ENCODE measurements around the gene THAP8.

The THAP8 gene

GRCh38 chr19:36025541-36025940 is 28.5 kb downstream of the THAP8 start:
- no peak overlapping the region for H3K27ac ChIP-seq
- H3K4me1 ChIP-seq (ENCODE audit: control insufficient read depth in 1 of 2, insufficient read depth in 1 of 2, low read depth in 1 of 2, low read length in 1 of 2) = no peaks in the 10 kb centered on the region
- no peaks in the 10 kb centered on the region for H3K27me3 ChIP-seq
- peaks cover 4% of the 10 kb centered on the region for H3K36me3 ChIP-seq
- no peak for TF ChIP-seq CTCF (IDR thresholded peaks at IDR 0.05)
- H3K4me3 ChIP-seq (ENCODE audit: low read depth in 1 of 2, low read length in 1 of 2) = no peak overlapping the region
- H3K9me3 ChIP-seq = no peaks in the 10 kb centered on the region

- no peak overlapping the region for H3K27ac ChIP-seq
- H3K4me3 ChIP-seq (ENCODE audit: low read depth in 1 of 2, low read length in 1 of 2) = no peak overlapping the region
- TF ChIP-seq CTCF (IDR thresholded peaks at IDR 0.05) = no peak
- H3K4me1 ChIP-seq (ENCODE audit: control insufficient read depth in 1 of 2, insufficient read depth in 1 of 2, low read depth in 1 of 2, low read length in 1 of 2) = no peaks in the 10 kb centered on the region
- H3K27me3 ChIP-seq = no peaks in the 10 kb centered on the region
- H3K9me3 ChIP-seq = no peaks in the 10 kb centered on the region
- H3K36me3 ChIP-seq = peaks cover 4% of the 10 kb centered on the region
These were observed 30.7 kb downstream of the THAP8 start for GRCh38 chr19:36023432-36023831.

GRCh38 chr19:36019061-36019670 is 34.9 kb downstream of the THAP8 start:
- H3K27me3 ChIP-seq = no peaks in the 10 kb centered on the region
- no peaks in the 10 kb centered on the region for H3K36me3 ChIP-seq
- no peak overlapping the region for H3K27ac ChIP-seq
- no peak for TF ChIP-seq CTCF (IDR thresholded peaks at IDR 0.05)
- H3K4me1 ChIP-seq (ENCODE audit: control insufficient read depth in 1 of 2, insufficient read depth in 1 of 2, low read depth in 1 of 2, low read length in 1 of 2) = peaks cover 4 to 6% of the 10 kb centered on the region in 2 experiments
- no peaks in the 10 kb centered on the region for H3K9me3 ChIP-seq
- H3K4me3 ChIP-seq (ENCODE audit: low read depth in 1 of 2, low read length in 1 of 2) = no peak overlapping the region

- H3K36me3 ChIP-seq = peaks cover 11% of the 10 kb centered on the region
- H3K4me3 ChIP-seq (ENCODE audit: low read depth in 1 of 2, low read length in 1 of 2) = peak within 1 kb of the TSS; percentile 81 to 92
- H3K27ac ChIP-seq = peak within 1 kb of the TSS; percentile 71
- no peaks in the 10 kb centered on the region for H3K9me3 ChIP-seq
- H3K27me3 ChIP-seq = peaks cover 13% of the 10 kb centered on the region
- H3K4me1 ChIP-seq (ENCODE audit: control insufficient read depth in 1 of 2, insufficient read depth in 1 of 2, low read depth in 1 of 2, low read length in 1 of 2) = peaks cover 15 to 17% of the 10 kb centered on the region in 2 experiments
- TF ChIP-seq CTCF (IDR thresholded peaks at IDR 0.05) = peak; percentile 51
These were observed 39.8 kb downstream of the THAP8 start, which contains the start of gene ALKBH6 for GRCh38 chr19:36014012-36014924. Gene ALKBH6, minus strand, starts transcription at chr19:36014213. Its CDS starts 816 bp downstream, at chr19:36013397.

GRCh38 chr19:36013280-36014011 is 40.6 kb downstream of the THAP8 start:
- peak overlapping the region; percentile 71 for H3K27ac ChIP-seq
- peaks cover 21% of the 10 kb centered on the region for H3K27me3 ChIP-seq
- no peak for TF ChIP-seq CTCF (IDR thresholded peaks at IDR 0.05)
- no peaks in the 10 kb centered on the region for H3K9me3 ChIP-seq
- H3K36me3 ChIP-seq = peaks cover 11% of the 10 kb centered on the region
- peak overlapping the region; percentile 81 to 92 for H3K4me3 ChIP-seq (ENCODE audit: low read depth in 1 of 2, low read length in 1 of 2)
- H3K4me1 ChIP-seq (ENCODE audit: control insufficient read depth in 1 of 2, insufficient read depth in 1 of 2, low read depth in 1 of 2, low read length in 1 of 2) = peaks cover 15 to 20% of the 10 kb centered on the region in 2 experiments
